ENCODE results near the gene DCDC2C. TPM values are rescaled to one million over a fixed set of nuclear protein-coding genes. Genes with fewer than 3 reads are reported as not detected.

The DCDC2C gene
- total RNA-seq, 2 donors from 2014 or later, result not detected

DNA sequence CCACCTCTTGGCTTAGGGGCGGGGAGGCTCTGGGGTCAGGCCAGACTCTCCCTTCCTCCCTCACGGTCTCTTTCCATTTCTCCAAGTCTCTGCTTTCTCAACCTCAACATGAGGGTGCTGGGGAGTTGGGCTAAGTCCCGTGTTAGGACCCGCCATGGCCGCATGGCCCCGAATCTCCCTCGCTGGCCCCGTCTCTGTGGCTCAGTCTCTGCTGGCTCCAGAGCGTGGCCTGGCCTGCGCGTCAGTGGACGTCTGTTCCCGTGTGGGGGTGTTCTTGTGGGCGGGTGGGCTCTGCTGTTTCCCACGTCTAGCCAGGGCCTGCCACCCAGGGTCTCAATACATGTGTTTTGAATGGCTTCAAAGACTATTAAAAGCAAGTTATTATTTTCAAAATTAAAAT, 33.0 kb upstream of the DCDC2C start:
- intact Hi-C loops (cut with DNase I, micrococcal nuclease), result no loop called here
- ATAC-seq, result no peak
- DNase-seq, result no peak

- intact Hi-C loops (cut with DNase I, micrococcal nuclease), result no loop called here
- DNase-seq, result no peak
- ATAC-seq, result no peak
These were observed 32.4 kb upstream of the DCDC2C start for GRCh38 chr2:3670941-3671340.

GRCh38 chr2:3672861-3673678, 30.3 kb upstream of the DCDC2C start:
- ATAC-seq (no peak), DNase-seq (no peak)
- intact Hi-C loops (cut with DNase I, micrococcal nuclease), result no loop called here

DNA sequence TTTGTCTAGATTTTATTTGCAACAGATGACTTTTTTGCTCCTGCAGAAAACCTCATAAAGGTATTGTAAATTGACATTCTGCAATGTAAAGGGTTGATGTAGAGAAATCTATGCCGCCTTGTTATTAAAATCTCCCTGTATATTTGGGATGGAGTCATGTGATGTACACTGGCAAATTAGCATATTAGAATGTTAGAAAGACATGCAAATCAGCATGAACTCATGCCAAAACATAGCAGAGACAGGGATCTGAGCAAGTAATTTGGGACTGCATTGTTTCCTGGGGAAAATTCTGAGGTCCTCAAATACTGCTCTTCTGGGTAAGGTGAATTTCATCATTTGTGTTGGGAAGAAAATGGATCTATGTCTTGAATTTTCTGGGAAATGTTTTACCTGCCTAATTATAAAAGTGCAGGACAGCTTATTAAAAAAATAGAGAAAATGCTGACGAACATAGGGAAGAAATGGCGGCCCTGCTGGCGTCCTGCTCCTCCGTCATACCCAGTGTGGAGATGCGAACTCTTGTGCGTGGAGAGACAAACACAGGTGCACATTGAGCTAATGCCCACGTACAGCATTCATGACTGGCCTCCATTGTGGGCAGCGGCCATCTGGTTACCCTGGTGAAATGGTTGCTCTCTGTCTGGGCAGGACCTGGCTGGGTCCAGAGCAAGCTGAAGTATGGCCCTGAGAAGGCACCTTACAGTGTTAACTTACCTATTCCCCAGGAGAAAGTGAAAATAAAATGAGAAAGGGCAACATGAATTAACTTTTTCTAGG, 29.1 kb upstream of the DCDC2C start:
- intact Hi-C loops (cut with DNase I, micrococcal nuclease), result no loop called here
- no peak for ATAC-seq
- no peak for DNase-seq

DNA sequence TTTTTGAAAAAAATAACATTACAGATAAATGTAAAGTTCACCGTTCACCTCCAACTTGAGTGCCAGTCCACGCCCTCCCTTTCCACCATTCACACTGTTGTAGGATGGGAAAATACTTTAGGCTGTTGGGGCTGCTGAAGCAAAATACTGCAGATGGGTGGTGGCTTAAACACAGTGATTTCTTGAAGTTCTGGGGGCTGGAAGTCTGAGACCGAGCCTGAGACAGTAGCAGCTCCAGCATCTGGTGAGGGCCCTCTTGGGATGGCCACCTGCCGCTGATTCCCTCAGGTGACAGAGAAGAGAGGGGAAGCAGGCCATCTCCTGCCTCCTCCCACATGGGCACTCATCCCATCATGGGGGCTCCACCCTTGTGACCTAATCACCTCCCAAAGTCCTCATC, 27.7 kb upstream of the DCDC2C start:
- intact Hi-C loops (cut with DNase I, micrococcal nuclease), result no loop called here
- DNase-seq (no peak), ATAC-seq (no peak)

DNA sequence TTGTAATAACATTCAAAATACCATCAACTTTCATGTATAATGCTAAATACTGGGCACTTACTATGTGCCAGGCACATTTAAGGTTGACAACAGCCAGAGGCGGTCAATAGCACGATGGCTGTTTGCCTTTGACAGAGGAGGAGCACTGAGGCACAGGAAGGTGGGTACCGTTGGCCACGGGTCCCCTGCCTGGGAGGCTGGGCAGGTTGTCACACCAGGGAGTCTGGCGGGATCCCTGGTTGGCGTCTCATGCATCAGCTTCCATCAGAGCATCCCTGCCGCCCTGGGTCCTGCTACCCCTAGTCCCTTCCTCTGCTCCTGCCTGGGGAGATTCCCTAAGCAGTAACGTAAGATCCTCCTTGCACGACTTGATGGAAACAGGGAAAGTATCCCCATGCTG, 25.9 kb upstream of the DCDC2C start:
- DNase-seq, result no peak
- ATAC-seq, result no peak
- intact Hi-C loops (cut with DNase I, micrococcal nuclease), result no loop called here

DNA sequence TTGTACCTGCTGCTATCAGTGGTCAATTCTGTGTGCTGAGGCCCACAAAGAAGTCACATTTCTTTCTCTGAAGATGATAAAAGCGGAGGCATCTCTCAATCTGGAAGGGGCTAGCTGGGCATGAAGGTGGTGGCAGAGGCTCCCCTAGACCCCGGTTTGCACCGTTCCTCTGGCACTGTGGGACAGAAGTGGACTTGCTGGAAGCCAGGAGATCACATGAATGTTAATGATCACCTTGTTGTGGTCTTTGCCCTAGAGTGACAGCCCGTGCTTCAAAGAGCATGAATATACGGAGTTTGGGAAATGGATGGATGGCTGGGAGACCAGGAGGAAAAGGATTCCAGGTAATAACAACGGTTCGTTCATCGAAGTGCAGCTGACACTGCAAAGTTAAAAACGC, 25.2 kb upstream of the DCDC2C start:
- DNase-seq (no peak), ATAC-seq (no peak)
- intact Hi-C loops (cut with DNase I, micrococcal nuclease), result no loop called here

DNA sequence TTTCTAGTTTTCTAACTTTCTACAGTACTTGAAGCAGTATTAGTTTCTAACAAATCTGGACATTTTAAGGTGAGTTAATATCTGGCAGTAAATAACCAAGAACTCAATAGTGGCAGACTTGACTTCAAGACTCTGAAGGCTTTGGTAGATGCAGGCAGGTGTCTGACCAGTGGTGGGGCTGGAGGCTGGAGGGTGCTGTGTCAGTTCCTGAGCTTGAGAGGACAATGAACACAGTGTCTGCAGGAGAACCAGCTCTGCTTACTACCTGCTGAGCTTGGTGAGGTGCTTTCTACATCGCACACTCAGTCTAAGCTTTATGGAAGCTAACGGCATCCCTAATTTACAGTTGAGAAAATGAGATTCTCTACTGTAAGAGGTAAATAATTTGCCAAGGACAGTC, 24.2 kb upstream of the DCDC2C start:
- ATAC-seq (no peak), DNase-seq (no peak)
- intact Hi-C loops (cut with DNase I, micrococcal nuclease), result no loop called here

GRCh38 chr2:3679616-3680393, 23.6 kb upstream of the DCDC2C start:
- DNase-seq, result no peak
- ATAC-seq, result no peak
- intact Hi-C loops (cut with DNase I, micrococcal nuclease), result no loop called here

- DNase-seq (no peak), ATAC-seq (no peak)
- intact Hi-C loops (cut with DNase I, micrococcal nuclease), result no loop called here
These were observed 22.6 kb upstream of the DCDC2C start for GRCh38 chr2:3680548-3681345.

DNA sequence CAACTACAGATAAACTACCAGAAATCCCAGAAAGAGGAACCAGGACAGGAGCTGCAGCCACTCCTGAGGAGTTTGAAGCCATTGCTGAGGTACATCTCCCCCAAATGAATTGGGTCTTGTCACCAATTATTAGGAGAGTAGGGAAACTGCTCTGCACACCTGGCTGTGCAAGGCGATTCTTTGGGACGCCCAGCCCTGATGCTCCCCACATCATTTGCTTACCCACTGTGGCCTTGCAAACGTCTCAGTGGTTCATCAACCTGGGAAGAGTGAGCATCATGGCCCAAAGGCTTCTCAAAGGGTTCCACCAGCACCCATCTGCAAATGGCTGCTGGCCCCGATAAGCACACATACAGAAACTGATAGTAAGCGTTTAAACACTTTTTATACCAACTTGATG, 21.8 kb upstream of the DCDC2C start:
- ATAC-seq (no peak), DNase-seq (no peak)
- intact Hi-C loops (cut with DNase I, micrococcal nuclease), result no loop called here

- intact Hi-C loops (cut with DNase I, micrococcal nuclease), result no loop called here
- ATAC-seq, result no peak
- no peak for DNase-seq
These were observed 20.6 kb upstream of the DCDC2C start for GRCh38 chr2:3682811-3683210.

DNA sequence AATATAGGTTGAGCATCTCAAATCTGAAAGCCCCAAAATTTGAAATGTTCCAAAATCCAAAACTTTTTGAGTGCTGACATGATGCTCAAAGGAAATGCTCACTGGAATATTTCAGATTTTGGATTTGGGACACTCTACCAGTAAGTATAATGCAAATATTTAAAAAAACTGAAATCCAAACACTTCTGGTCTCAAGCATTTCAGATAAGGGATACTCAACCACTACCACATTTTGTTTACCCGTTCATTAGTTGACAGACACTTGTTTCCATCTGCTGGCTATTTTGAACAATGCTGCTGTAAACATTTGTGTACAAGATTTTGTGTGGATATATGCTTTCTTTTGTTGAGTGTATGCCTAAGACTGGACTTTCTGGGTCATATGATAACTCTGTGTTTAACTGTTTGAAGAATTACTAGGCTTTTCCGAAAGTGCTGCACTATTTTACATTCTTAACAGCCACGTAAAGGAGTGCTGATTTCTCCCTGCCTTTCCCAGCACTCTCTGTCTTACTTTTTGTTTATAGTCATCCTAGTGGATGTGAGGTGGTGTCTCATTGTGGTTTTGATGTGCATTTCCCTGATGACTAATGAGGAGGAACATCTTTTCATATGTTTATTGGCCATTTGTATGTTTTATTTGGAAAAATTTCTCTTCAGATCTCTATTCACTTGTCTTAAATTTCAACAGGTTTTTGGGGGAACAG, 19.5 kb upstream of the DCDC2C start:
- DNase-seq (no peak), ATAC-seq (no peak)
- intact Hi-C loops (cut with DNase I, micrococcal nuclease), result no loop called here

- intact Hi-C loops (cut with DNase I, micrococcal nuclease), result no loop called here
- ATAC-seq, result no peak
- no peak for DNase-seq
These were observed 13.2 kb upstream of the DCDC2C start for GRCh38 chr2:3689998-3690748.

DNA sequence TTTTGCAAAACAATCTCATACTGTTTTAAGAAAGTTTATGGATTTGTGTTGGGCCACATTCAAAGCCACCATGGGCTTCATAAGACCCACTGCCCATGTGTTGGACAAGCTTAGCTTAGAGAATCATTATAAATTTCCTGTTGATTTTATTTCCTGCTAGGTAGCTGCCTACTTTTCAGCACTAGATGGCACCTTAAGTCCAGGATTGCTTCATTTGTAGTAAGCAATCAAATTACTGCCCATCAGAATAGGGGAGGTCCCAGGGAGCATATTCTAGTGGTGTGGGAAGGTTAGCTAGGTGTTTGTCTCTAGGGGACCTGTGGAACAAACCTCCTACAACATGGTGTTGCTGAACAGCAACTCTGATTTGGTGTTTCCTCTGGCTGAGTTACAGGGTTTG, 11.0 kb upstream of the DCDC2C start:
- DNase-seq (no peak), ATAC-seq (no peak)
- intact Hi-C loops (cut with DNase I, micrococcal nuclease), result no loop called here

DNA sequence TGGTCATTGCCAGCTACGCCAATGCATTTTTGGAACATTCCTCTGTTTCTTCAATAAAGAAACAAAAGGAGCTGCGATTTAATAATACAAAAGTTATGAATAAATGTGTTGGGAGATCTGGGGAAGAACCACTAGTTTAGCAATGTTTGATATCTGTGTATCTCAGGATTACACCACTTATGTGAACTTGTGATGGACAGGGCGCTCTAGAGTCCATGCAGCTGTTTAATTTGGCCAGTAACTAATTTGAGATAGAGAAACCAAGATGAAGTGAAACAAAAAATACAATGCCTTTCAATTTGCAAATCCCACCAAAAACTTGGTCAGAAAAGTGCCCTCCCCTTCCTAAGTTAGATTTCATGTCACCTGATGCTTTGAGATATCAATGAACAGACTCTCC, 6.8 kb upstream of the DCDC2C start:
- ATAC-seq (no peak), DNase-seq (no peak)
- intact Hi-C loops (cut with DNase I, micrococcal nuclease), result no loop called here

- DNase-seq (no peak), ATAC-seq (no peak)
- intact Hi-C loops (cut with DNase I, micrococcal nuclease), result no loop called here
These were observed 2.3 kb upstream of the DCDC2C start for GRCh38 chr2:3701071-3701470.

All from left colon (tissue), 2 donors.